IPS-15b (cell line): ENCODE results near the gene LHFPL3.
"Not testable (repeated sequence)": the region's sequence is repeated elsewhere in the genome, so short reads cannot be mapped to it uniquely, and the experiment has no call there.

Experiments used
- H3K27me3 ChIP-seq: one replicate; pipeline ENCODE4 v1.6.1; 2013; ENCODE audit warnings: low read length; ENCODE audit not compliant: control insufficient read depth, insufficient read depth
- H3K36me3 ChIP-seq: one replicate; pipeline ENCODE4 v1.6.1; 2013; ENCODE audit warnings: low read length; ENCODE audit not compliant: control insufficient read depth, insufficient read depth
- H3K4me1 ChIP-seq: one replicate; pipeline ENCODE4 v1.6.1; 2013; ENCODE audit warnings: mild to moderate bottlenecking, low read length; ENCODE audit not compliant: control insufficient read depth, insufficient read depth
- H3K4me3 ChIP-seq: one replicate; pipeline ENCODE4 v1.5.1; 2013; ENCODE audit warnings: low read depth, low read length
- H3K9ac ChIP-seq: one replicate; pipeline ENCODE4 v1.6.1; 2013; ENCODE audit warnings: low read depth, mild to moderate bottlenecking, low read length
- H3K9me3 ChIP-seq: one replicate; pipeline ENCODE4 v1.6.1; 2013; ENCODE audit warnings: mild to moderate bottlenecking, low read length; ENCODE audit not compliant: control insufficient read depth, insufficient read depth

Gene LHFPL3

GRCh38 chr7:104548861-104549260 lies 220.5 kb downstream of the LHFPL3 start:
- no peak overlapping the region for H3K4me3 ChIP-seq
- H3K4me1 ChIP-seq, result no peaks in the 10 kb centered on the region
- H3K27me3 ChIP-seq, result no peaks in the 10 kb centered on the region

GRCh38 chr7:104550362-104550761 lies 222.0 kb downstream of the LHFPL3 start:
- Histone ChIP-seq H3K36me3 (no peaks in the 10 kb centered on the region), H3K9me3 (no peaks in the 10 kb centered on the region), H3K27me3 (no peaks in the 10 kb centered on the region), H3K4me3 (no peak overlapping the region), H3K9ac (no peak overlapping the region), H3K4me1 (no peaks in the 10 kb centered on the region)

More at GRCh38 chr7:104548861-104549260, 220.5 kb downstream of the LHFPL3 start:
- Histone ChIP-seq H3K36me3 (no peaks in the 10 kb centered on the region), H3K9ac (no peak overlapping the region), H3K9me3 (no peaks in the 10 kb centered on the region)

GRCh38 chr7:104551226-104551625 lies 222.8 kb downstream of the LHFPL3 start:
- H3K9ac ChIP-seq, result no peak overlapping the region
- no peaks in the 10 kb centered on the region for H3K36me3 ChIP-seq
- H3K4me3 ChIP-seq, result no peak overlapping the region
- no peaks in the 10 kb centered on the region for H3K4me1 ChIP-seq
- H3K27me3 ChIP-seq, result no peaks in the 10 kb centered on the region
- no peaks in the 10 kb centered on the region for H3K9me3 ChIP-seq

GRCh38 chr7:104552102-104552501 lies 223.7 kb downstream of the LHFPL3 start:
- Histone ChIP-seq H3K36me3 (no peaks in the 10 kb centered on the region), H3K4me1 (no peaks in the 10 kb centered on the region), H3K9ac (no peak overlapping the region), H3K4me3 (no peak overlapping the region), H3K27me3 (no peaks in the 10 kb centered on the region), H3K9me3 (no peaks in the 10 kb centered on the region)

- Histone ChIP-seq H3K9ac (no peak overlapping the region), H3K4me1 (no peaks in the 10 kb centered on the region), H3K9me3 (no peaks in the 10 kb centered on the region), H3K27me3 (no peaks in the 10 kb centered on the region), H3K4me3 (no peak overlapping the region), H3K36me3 (no peaks in the 10 kb centered on the region)
Measured at GRCh38 chr7:104553074-104553473, 224.7 kb downstream of the LHFPL3 start.

- not testable (repeated sequence) for H3K36me3 ChIP-seq, H3K9ac ChIP-seq, H3K4me1 ChIP-seq, H3K4me3 ChIP-seq, H3K9me3 ChIP-seq, H3K27me3 ChIP-seq
Measured at GRCh38 chr7:104563350-104563901, 235.0 kb downstream of the LHFPL3 start.

GRCh38 chr7:104569751-104570150 lies 241.3 kb downstream of the LHFPL3 start:
- Histone ChIP-seq H3K4me3 (no peak overlapping the region), H3K9me3 (no peaks in the 10 kb centered on the region), H3K9ac (no peak overlapping the region), H3K27me3 (no peaks in the 10 kb centered on the region), H3K36me3 (no peaks in the 10 kb centered on the region), H3K4me1 (no peaks in the 10 kb centered on the region)

GRCh38 chr7:104572554-104572953 lies 244.2 kb downstream of the LHFPL3 start:
- Histone ChIP-seq H3K27me3 (no peaks in the 10 kb centered on the region), H3K36me3 (no peaks in the 10 kb centered on the region), H3K9ac (no peak overlapping the region), H3K4me3 (no peak overlapping the region), H3K9me3 (no peaks in the 10 kb centered on the region), H3K4me1 (no peaks in the 10 kb centered on the region)

GRCh38 chr7:104584620-104585019 lies 256.2 kb downstream of the LHFPL3 start:
- H3K4me3 ChIP-seq, result no peak overlapping the region
- peaks cover 3% of the 10 kb centered on the region for H3K4me1 ChIP-seq
- no peaks in the 10 kb centered on the region for H3K36me3 ChIP-seq
- no peaks in the 10 kb centered on the region for H3K9me3 ChIP-seq
- H3K27me3 ChIP-seq, result no peaks in the 10 kb centered on the region
- no peak overlapping the region for H3K9ac ChIP-seq

- H3K9ac ChIP-seq, H3K27me3 ChIP-seq, H3K36me3 ChIP-seq, H3K4me1 ChIP-seq, H3K9me3 ChIP-seq, H3K4me3 ChIP-seq: not testable (repeated sequence)
Measured at GRCh38 chr7:104595591-104595990, 267.2 kb downstream of the LHFPL3 start.

GRCh38 chr7:104603957-104604356 lies 275.6 kb downstream of the LHFPL3 start:
- no peaks in the 10 kb centered on the region for H3K9me3 ChIP-seq
- no peaks in the 10 kb centered on the region for H3K27me3 ChIP-seq
- no peak overlapping the region for H3K4me3 ChIP-seq
- no peaks in the 10 kb centered on the region for H3K4me1 ChIP-seq
- no peak overlapping the region for H3K9ac ChIP-seq
- H3K36me3 ChIP-seq, result no peaks in the 10 kb centered on the region

- no peak overlapping the region for H3K4me3 ChIP-seq
- H3K36me3 ChIP-seq, result no peaks in the 10 kb centered on the region
- no peak overlapping the region for H3K9ac ChIP-seq
- H3K9me3 ChIP-seq, result no peaks in the 10 kb centered on the region
- H3K4me1 ChIP-seq, result no peaks in the 10 kb centered on the region
- H3K27me3 ChIP-seq, result no peaks in the 10 kb centered on the region
Measured at GRCh38 chr7:104604706-104605105, 276.3 kb downstream of the LHFPL3 start.
